ENCODE measurements around the gene SPECC1.

DNA sequence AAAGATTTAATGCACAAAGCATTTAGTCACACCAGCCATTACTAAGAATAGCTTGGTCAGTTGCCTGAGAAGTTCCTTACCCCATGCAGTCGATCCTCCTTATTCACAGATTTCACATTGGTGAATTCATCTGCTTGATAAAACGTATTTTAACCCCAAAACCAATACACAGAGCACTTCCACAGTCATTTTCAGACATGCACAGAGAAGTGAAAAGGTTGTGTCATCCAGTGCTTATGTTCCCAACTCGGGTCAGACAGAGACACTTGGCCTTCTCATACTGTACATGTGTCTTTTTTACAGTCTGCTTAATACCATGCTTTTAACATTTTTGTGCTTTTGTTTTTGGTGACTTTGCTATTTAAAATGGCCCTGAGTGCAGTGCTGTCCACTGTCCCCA is 219.7 kb downstream of the SPECC1 start:
- TF ChIP-seq TCF12 (IDR thresholded peaks at IDR 0.05), result no peak
- no peak for TF ChIP-seq USF1 (IDR thresholded peaks at IDR 0.05; ENCODE audit: borderline replicate concordance, low read depth)
- TF ChIP-seq, protein P1, sequence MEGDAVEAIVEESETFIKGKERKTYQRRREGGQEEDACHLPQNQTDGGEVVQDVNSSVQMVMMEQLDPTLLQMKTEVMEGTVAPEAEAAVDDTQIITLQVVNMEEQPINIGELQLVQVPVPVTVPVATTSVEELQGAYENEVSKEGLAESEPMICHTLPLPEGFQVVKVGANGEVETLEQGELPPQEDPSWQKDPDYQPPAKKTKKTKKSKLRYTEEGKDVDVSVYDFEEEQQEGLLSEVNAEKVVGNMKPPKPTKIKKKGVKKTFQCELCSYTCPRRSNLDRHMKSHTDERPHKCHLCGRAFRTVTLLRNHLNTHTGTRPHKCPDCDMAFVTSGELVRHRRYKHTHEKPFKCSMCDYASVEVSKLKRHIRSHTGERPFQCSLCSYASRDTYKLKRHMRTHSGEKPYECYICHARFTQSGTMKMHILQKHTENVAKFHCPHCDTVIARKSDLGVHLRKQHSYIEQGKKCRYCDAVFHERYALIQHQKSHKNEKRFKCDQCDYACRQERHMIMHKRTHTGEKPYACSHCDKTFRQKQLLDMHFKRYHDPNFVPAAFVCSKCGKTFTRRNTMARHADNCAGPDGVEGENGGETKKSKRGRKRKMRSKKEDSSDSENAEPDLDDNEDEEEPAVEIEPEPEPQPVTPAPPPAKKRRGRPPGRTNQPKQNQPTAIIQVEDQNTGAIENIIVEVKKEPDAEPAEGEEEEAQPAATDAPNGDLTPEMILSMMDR (IDR thresholded peaks at IDR 0.05), result no peak
- TF ChIP-seq PBX3 (IDR thresholded peaks at IDR 0.05), result no peak
- TF ChIP-seq RCOR1 (IDR thresholded peaks at IDR 0.05; ENCODE audit: low read length), result no peak
- TF ChIP-seq CHD2 (IDR thresholded peaks at IDR 0.05; ENCODE audit: low read length, partially characterized antibody), result no peak
- TF ChIP-seq RFX5 (IDR thresholded peaks at IDR 0.05; ENCODE audit: low read length), result no peak
- TF ChIP-seq EP300 (IDR thresholded peaks at IDR 0.05; ENCODE audit: borderline replicate concordance in 1 of 2, low read depth in 1 of 2, low read length in 1 of 2), result no peak
- TF ChIP-seq EZH2phosphoT487 (IDR thresholded peaks at IDR 0.05; ENCODE audit: borderline replicate concordance, low read depth), result no peak
- TF ChIP-seq TEAD4 (IDR thresholded peaks at IDR 0.05; ENCODE audit: borderline replicate concordance, insufficient read depth), result no peak
- TF ChIP-seq POLR2AphosphoS5 (IDR thresholded peaks at IDR 0.05; ENCODE audit: low read depth, low read length), result no peak
- no peak for TF ChIP-seq NRF1 (IDR thresholded peaks at IDR 0.05; ENCODE audit: low read depth, low read length)
